Kidney tubule cell (primary cell): ENCODE data around the gene PLVAP.
"Not testable (repeated sequence)": the region's sequence is repeated elsewhere in the genome, so short reads cannot be mapped to it uniquely, and the experiment has no call there.

ENCODE experiments used
- DNase-seq: peaks from one replicate; pipeline ENCODE4 v3.0.0-alpha.2; 2018; ENCODE audit warnings: low spot score

The PLVAP gene

DNA sequence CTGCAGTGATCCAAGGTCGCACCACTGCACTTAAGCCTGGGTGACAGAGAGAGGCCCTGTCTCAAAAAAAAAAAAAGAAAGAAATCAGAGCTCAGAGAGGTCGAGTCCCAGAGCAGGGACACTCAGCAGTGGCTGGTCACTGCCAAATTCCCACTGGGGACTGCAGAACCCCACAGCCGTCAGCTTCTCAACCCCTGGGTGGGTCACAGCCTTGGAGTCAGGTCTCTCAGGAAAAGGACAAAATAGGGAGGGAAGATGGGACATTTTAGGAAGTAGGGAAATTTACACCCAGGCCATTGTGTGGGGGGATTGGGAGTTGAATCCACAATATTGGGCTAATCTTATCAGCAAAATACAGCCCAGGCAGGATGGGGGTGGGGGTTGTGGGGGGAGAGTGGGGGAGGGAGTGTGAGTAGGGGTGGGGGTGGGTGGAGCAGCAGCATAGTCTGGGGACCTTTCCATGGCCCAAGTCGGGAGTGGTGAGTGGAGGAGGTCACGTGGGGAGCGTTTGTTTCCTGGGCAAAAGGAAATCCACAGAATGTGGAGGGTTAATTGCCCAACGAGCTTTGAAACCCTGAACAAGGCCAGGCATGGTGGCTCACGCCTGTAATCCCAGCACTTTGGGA is 21.9 kb upstream of the PLVAP start:
- DNase-seq, result no peak

DNA sequence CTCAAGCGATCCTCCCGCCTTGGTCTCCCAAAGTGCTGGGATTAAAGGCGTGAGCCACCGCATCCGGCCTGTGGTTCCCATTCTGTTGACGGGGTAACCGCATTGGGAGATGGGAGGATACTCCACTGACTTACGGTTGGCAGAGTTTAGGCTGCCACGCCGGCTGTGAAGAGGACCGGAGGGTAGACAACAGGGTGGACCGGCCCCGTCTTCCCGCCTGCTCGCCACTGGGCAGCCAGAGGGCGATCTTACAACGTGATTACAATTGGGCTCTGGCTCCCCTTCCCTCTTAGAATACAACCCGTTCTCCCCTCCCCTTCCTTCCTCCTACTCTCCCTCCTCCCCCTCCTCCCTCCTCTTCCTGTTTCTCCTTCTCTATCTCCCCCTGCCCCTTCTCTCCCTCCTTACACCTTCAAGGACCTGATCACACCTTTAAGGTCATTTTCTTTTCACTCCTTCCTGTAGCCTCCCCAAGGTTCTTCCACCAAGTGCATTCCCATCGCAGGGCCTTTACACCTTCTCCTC is 17.8 kb upstream of the PLVAP start:
- DNase-seq, result peak; percentile 42

DNA sequence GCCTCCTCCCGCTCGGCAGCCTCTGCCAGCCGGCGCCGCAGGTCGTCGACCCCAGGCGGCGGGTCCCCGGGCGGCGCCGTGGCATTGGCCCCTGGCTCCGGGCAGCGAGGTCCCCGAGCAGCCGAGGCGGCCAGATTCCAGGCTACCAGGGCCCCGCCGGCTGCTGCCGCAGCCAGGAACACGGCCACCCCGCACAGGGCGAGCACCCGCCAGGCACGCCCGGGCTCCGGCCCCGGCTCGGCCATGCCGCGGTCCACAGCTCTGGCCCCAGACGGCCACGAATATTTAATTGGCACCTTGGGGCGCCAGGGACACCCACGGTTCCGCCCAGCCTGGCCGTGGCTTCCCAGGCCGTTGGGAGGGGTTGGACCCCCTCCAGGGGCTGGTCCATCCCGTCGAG is 16.8 kb upstream of the PLVAP start, which contains the start of gene CCDC194:
TSS of gene CCDC194 (minus strand) at position 283 of the 400 bp plus-strand sequence. CDS start at position 245, 38 bp downstream.
- no peak for DNase-seq

DNA sequence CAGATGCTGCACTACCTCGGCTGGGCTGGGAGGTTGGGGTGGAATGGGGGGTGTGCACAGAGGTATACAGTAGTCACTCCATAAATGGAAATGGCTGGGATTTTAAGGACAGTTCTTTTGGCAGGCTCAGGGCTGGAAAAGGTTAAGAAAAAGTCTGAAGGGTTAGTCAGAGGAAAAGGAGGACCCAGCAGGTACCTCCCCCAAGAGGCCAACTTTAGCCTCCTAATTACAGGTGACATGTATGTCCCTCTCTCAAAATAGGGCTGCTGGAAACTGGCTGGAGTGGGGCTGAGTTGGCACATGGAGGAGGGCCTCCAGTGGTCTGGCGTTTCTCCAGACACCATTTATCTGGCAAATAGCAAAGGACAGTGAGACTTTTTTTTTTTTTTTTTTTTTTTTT is 15.9 kb upstream of the PLVAP start:
- DNase-seq, result peak; percentile 23

DNA sequence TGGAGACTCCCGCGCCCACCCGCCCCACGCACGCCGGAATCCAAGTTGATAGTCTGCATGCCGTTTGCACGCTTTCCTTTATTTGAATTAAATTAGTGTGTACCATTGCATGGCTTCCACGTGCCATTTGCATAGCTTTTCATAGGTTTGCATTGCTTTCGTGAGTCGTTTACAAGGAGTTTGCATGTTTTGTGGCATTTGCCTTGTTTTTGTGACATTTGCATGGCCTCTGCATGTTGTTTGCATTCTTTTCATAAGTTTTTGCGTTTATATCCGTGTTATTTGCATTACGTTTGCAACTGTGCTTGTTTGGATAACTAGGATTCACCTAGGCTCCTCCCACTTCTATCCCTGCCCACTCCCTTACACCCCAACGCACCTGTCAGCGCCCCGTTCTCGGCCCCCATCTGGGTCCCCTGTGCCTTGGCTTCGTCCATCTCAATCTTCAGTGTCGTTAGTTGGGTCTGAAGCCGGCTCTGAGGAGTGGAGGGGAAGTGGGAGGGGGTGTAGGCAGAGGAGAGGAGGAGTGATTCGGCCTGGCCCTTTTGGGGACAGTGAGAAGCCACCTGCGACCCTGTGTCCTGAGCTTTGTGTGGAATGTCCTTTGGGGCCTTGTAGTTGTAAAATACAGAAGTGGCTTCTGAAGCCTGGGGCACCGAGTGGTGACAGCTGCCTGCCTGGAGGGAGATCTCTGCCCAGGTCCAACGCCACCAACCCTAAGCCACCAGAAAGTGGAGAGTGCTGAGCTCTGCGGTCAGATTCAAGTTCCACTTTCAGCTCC is 14.4 kb upstream of the PLVAP start:
- no peak for DNase-seq

- peak; percentile 87 for DNase-seq
These were observed 13.7 kb upstream of the PLVAP start for GRCh38 chr19:17390665-17391370.

- DNase-seq, result no peak
These were observed 13.0 kb upstream of the PLVAP start for GRCh38 chr19:17389957-17390664.

DNA sequence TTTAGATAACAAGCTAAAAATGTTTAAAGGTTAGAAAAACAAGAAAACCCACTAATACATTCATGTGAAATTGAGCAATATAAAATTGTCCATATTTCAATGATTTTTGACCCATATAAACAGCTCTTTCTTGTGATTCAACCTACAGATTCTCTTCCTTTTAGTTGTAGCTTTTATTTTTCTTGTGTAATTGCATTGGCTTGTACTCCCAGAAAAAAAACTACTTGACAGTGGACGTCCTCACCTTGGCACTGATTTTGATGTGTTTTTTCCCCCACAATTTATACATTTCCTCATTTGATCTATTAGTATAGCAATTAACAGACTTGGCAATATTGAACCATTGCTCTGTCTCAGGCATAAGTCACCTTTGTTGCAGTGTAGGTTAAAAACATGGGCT is 12.1 kb upstream of the PLVAP start:
- DNase-seq, result no peak

- peak; percentile 53 for DNase-seq
These were observed 8.9 kb upstream of the PLVAP start for GRCh38 chr19:17385878-17386611.

GRCh38 chr19:17380426-17381138 is 3.4 kb upstream of the PLVAP start:
- DNase-seq, result no peak

- DNase-seq, result no peak
These were observed 2.1 kb upstream of the PLVAP start for GRCh38 chr19:17379221-17379631.

DNA sequence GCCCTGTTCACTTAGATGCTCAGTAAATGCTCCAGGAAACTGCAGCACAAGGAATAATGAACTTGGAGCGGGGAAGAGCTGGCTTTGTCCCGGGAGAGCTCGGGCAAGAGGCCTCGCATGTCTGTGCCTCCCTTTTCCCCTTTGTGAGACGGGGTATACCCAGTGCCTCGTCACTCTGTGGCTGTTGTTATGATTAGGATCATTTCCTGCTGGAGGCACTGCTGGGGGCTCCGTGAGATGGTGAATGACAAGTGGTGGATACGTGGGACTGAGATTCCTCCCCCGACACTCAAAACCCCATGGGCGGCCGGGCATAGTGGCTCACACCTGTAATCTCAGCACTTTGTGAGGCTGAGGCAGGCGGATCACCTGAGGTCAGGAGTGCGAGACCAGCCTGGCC is 1.1 kb upstream of the PLVAP start:
- no peak for DNase-seq

DNA sequence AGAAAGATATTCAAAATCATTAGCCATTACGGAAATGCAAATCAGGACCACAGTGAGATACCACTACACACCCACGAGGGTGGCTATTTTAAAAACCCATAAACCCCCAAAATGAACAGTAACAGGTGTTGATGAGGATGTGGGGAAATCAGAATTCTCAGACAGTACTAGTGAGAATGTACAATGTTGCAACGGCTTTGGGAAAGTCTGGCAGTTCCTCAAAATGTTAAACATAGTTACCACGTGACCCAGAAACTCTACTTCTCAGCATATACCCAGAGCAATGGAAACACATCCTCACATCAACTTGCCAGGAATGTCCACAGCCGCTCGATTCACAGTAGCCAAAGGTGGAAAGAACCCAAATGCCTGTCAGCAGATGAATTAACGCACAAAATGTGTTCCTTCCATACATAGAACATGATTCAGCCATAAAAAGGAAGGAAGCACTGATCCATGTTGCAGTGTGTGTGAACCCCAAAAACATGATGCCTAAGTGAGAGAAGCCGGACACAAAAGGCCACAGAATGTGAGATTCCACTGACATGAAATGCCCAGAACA is 7.0 kb downstream of the PLVAP start:
- DNase-seq, result no peak

- no peak for DNase-seq
These were observed 11.8 kb downstream of the PLVAP start for GRCh38 chr19:17365361-17365760.

GRCh38 chr19:17363852-17364605 is 13.1 kb downstream of the PLVAP start:
- DNase-seq, result not testable (repeated sequence)

DNA sequence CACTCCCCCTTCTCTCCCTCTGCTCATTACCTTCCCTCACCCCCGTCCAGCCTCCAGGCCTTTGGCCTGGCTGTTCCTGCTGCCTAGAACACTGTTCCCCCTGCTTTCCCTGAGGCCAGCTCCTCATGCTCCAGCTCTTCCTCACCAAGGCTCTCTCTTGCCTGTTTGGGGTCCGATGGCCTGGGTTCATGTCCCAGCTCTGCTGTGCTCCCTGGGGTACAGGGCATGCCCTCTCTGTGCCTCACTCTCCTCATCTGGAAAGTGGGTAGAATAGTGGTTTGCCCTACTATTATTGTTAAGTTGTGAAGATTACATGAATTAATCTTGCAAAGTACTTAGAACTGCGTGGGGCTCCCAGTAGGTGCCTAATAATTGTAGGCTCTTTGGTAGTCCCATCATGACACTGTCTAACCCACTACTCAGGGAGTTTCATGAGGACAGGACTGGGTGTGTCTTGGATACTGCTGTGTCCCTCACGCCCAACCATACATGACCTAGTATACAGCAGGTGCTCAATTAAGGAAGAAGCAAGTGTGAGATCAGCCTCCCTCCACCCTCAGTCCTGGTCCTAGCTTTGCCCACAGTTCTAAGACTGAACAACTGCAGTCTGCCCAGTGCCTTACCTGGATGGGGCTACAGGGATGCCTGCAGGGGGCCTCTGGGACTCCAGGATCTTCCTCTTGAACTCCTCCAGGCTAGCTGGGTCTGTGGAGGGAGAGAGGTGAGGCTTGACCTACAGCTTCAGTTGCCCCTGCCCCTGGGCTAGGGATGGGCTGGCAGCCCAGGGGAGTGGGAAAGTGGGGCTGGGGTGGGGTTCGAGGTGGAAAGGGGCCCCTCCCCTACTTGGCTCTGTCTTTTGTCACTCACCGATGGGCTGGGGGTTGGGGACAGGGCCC is 17.0 kb downstream of the PLVAP start:
- no peak for DNase-seq

- DNase-seq, result no peak
These were observed 18.7 kb downstream of the PLVAP start for GRCh38 chr19:17358395-17358794.

GRCh38 chr19:17357724-17358123 is 19.4 kb downstream of the PLVAP start:
- no peak for DNase-seq
